DND-41 (cell line): ENCODE measurements around the gene SLX4IP.
A peak's percentile ranks its signal among the peaks of the same experiment; 100 is the strongest.

Source experiments
- ATAC-seq: fragments of 200-7000 bp; cut with Tn5 transposase; 3 replicates; pipeline ENCODE4 v1.9.1; 2021; ENCODE audit warnings: low read depth; ENCODE audit not compliant: insufficient read depth
- DNase-seq: peaks from one replicate; pipeline ENCODE4 v3.0.0-alpha.2; 2020
- H2AFZ ChIP-seq: 2 replicates; pipeline ENCODE4 v1.6.0; 2012; ENCODE audit warnings: low read depth, low read length
- H3K27ac ChIP-seq: 2 replicates; pipeline ENCODE4 v1.5.1; 2012; ENCODE audit warnings: low read length, inconsistent platforms
- H3K27me3 ChIP-seq: fragments of 200-600 bp; sonication (generic); 2 replicates; pipeline ENCODE4 v1.6.0; 2012; ENCODE audit warnings: low read length, mild to moderate bottlenecking, inconsistent platforms; ENCODE audit not compliant: insufficient read depth, poor library complexity
- H3K36me3 ChIP-seq: 2 replicates; pipeline ENCODE4 v1.5.1; 2012; ENCODE audit warnings: low read length, inconsistent platforms; ENCODE audit not compliant: insufficient read depth
- H3K4me1 ChIP-seq: 2 replicates; pipeline ENCODE4 v1.5.1; 2012; ENCODE audit warnings: mild to moderate bottlenecking, low read length; ENCODE audit not compliant: insufficient read depth
- H3K4me2 ChIP-seq: 2 replicates; pipeline ENCODE4 v1.6.0; 2012; ENCODE audit warnings: mild to moderate bottlenecking, moderate library complexity, low read length, inconsistent platforms; ENCODE audit not compliant: insufficient read depth
- H3K4me3 ChIP-seq, 2 experiments: fragments of 200-600 bp in 1 of 2; shearing (Covaris generic) in 1 of 2; 2 replicates each; pipeline ENCODE4 v1.5.1; 2012 to 2016; ENCODE audit warnings: inconsistent platforms in 2 of 2, low read length in 2 of 2, mild to moderate bottlenecking in 2 of 2, low read depth in 1 of 2, moderate library complexity in 1 of 2
- H3K79me2 ChIP-seq: 2 replicates; pipeline ENCODE4 v1.6.0; 2012; ENCODE audit warnings: low read length, inconsistent platforms; ENCODE audit not compliant: insufficient read depth
- H3K9ac ChIP-seq: 2 replicates; pipeline ENCODE4 v1.6.0; 2012; ENCODE audit warnings: low read depth, mild to moderate bottlenecking, inconsistent platforms, low read length, moderate library complexity
- H3K9me3 ChIP-seq: 2 replicates; pipeline ENCODE4 v1.5.1; 2012; ENCODE audit warnings: low read length, moderate library complexity, mild to moderate bottlenecking, inconsistent platforms; ENCODE audit not compliant: insufficient read depth, severe bottlenecking
- H4K20me1 ChIP-seq: 2 replicates; pipeline ENCODE4 v1.6.0; 2012; ENCODE audit warnings: low read length; ENCODE audit not compliant: insufficient read depth
- EZH2 ChIP-seq: IDR thresholded peaks from 3 replicates; pipeline ENCODE4 v1.6.1; 2012; ENCODE audit warnings: borderline replicate concordance, low read depth, mild to moderate bottlenecking, moderate library complexity, low read length, inconsistent platforms; ENCODE audit not compliant: severe bottlenecking
- TF ChIP-seq, protein P1 (sequence below): IDR thresholded peaks from 2 replicates; pipeline ENCODE4 v1.5.1; 2012; ENCODE audit warnings: borderline replicate concordance, low read length, moderate library complexity, mild to moderate bottlenecking; ENCODE audit not compliant: poor library complexity, severe bottlenecking; ENCODE audit errors: extremely low read depth

SLX4IP gene

GRCh38 chr20:10502098-10502526 is 67.0 kb downstream of the SLX4IP start:
- H3K79me2 ChIP-seq = peaks cover 75% of the 10 kb centered on the region
- peak; percentile 69 for DNase-seq
- TF ChIP-seq, protein P1, sequence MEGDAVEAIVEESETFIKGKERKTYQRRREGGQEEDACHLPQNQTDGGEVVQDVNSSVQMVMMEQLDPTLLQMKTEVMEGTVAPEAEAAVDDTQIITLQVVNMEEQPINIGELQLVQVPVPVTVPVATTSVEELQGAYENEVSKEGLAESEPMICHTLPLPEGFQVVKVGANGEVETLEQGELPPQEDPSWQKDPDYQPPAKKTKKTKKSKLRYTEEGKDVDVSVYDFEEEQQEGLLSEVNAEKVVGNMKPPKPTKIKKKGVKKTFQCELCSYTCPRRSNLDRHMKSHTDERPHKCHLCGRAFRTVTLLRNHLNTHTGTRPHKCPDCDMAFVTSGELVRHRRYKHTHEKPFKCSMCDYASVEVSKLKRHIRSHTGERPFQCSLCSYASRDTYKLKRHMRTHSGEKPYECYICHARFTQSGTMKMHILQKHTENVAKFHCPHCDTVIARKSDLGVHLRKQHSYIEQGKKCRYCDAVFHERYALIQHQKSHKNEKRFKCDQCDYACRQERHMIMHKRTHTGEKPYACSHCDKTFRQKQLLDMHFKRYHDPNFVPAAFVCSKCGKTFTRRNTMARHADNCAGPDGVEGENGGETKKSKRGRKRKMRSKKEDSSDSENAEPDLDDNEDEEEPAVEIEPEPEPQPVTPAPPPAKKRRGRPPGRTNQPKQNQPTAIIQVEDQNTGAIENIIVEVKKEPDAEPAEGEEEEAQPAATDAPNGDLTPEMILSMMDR = no peak
- no peak for TF ChIP-seq EZH2
- no peaks in the 10 kb centered on the region for H3K27me3 ChIP-seq
- peaks cover 8% of the 10 kb centered on the region; the same call in 1 of the 2 replicates for H4K20me1 ChIP-seq
- H3K4me1 ChIP-seq = peaks cover 30% of the 10 kb centered on the region
- H3K27ac ChIP-seq = peak overlapping the region; percentile 70
- peak overlapping the region; percentile 52 for H3K4me2 ChIP-seq
- no peaks in the 10 kb centered on the region for H3K9me3 ChIP-seq
- H2AFZ ChIP-seq = no peak overlapping the region
- peak overlapping the region; percentile 36 for H3K9ac ChIP-seq
- H3K4me3 ChIP-seq = peak overlapping the region in 1 of 2 experiments; percentile 15; a peak in 1 of 4 replicates
- ATAC-seq = peak; percentile 84
- no peaks in the 10 kb centered on the region for H3K36me3 ChIP-seq

GRCh38 chr20:10504608-10504993 is 69.5 kb downstream of the SLX4IP start:
- no peaks in the 10 kb centered on the region for H3K9me3 ChIP-seq
- no peaks in the 10 kb centered on the region for H3K36me3 ChIP-seq
- H3K27ac ChIP-seq = no peak overlapping the region
- no peak for DNase-seq
- H3K79me2 ChIP-seq = peaks cover 71% of the 10 kb centered on the region
- H3K4me3 ChIP-seq = no peak overlapping the region
- no peaks in the 10 kb centered on the region for H3K27me3 ChIP-seq
- no peak overlapping the region for H3K9ac ChIP-seq
- no peak overlapping the region for H3K4me2 ChIP-seq
- TF ChIP-seq, protein P1 = no peak
- TF ChIP-seq EZH2 = no peak
- ATAC-seq = no peak
- H3K4me1 ChIP-seq = peaks cover 35% of the 10 kb centered on the region
- no peak overlapping the region for H2AFZ ChIP-seq
- H4K20me1 ChIP-seq = peaks cover 18% of the 10 kb centered on the region

GRCh38 chr20:10504994-10505730 is 70.1 kb downstream of the SLX4IP start:
- no peak overlapping the region for H2AFZ ChIP-seq
- no peak overlapping the region for H3K4me2 ChIP-seq
- H3K9me3 ChIP-seq = no peaks in the 10 kb centered on the region
- no peak overlapping the region for H3K4me3 ChIP-seq
- DNase-seq = no peak
- ATAC-seq = no peak
- no peak overlapping the region for H3K9ac ChIP-seq
- no peaks in the 10 kb centered on the region for H3K36me3 ChIP-seq
- peaks cover 18% of the 10 kb centered on the region for H4K20me1 ChIP-seq
- no peaks in the 10 kb centered on the region for H3K27me3 ChIP-seq
- peaks cover 35% of the 10 kb centered on the region for H3K4me1 ChIP-seq
- TF ChIP-seq, protein P1 = no peak
- TF ChIP-seq EZH2 = no peak
- peaks cover 70% of the 10 kb centered on the region for H3K79me2 ChIP-seq
- no peak overlapping the region for H3K27ac ChIP-seq
